HG03520 (cell line): ENCODE data around the gene ECHDC3.

Experiments used
- ATAC-seq: cut with Tn5 transposase; IDR thresholded peaks from one replicate; pipeline ENCODE4 v1.9.1; 2021; ENCODE audit warnings: mild to moderate bottlenecking, moderate library complexity; ENCODE audit not compliant: unreplicated experiment

The ECHDC3 gene

GRCh38 chr10:11810313-11810766 lies 68.2 kb downstream of the ECHDC3 start:
- ATAC-seq, result no peak

- no peak for ATAC-seq
Measured at GRCh38 chr10:11810973-11811372, 68.8 kb downstream of the ECHDC3 start.

- ATAC-seq, result no peak
Measured at GRCh38 chr10:11813177-11813576, 71.0 kb downstream of the ECHDC3 start.
